Uterus (tissue), 2 donors: Measurements from ENCODE around the gene HLA-G.

Experiments
- CTCF ChIP-seq, 4 experiments: fragments of 200-600 bp in 2 of 4; fragments of 450-650 bp in 2 of 4; sonication (generic) in 2 of 4; IDR thresholded peaks; one replicate each; pipeline ENCODE4 v1.5.1; 2016 to 2019; ENCODE audit warnings: antibody characterized with exemption in 4 of 4, mild to moderate bottlenecking in 2 of 4, moderate library complexity in 1 of 4
- POLR2A ChIP-seq, 2 donors: fragments of 450-650 bp; IDR thresholded peaks; one replicate each; pipeline ENCODE4 v1.6.1; 2016; ENCODE audit warnings: antibody characterized with exemption in 2 of 2, mild to moderate bottlenecking in 1 of 2, moderate library complexity in 1 of 2

GRCh38 chr6:29827579-29828470 is at the start of gene HLA-G:
- no peak for TF ChIP-seq CTCF (IDR thresholded peaks at IDR 0.05)
- TF ChIP-seq POLR2A (IDR thresholded peaks at IDR 0.05) = no peak
